HUES48 (cell line): Measurements from ENCODE around the gene TMEM238L.

ENCODE experiments used
- H3K27ac ChIP-seq: one replicate; pipeline ENCODE4 v1.7.0; 2013; ENCODE audit warnings: low read depth, low read length, inconsistent platforms
- H3K27me3 ChIP-seq: 2 replicates; pipeline ENCODE4 v1.6.1; 2013; ENCODE audit warnings: mild to moderate bottlenecking, low read length; ENCODE audit not compliant: control insufficient read depth, insufficient read depth
- H3K36me3 ChIP-seq: 2 replicates; pipeline ENCODE4 v1.6.1; 2013; ENCODE audit warnings: low read length; ENCODE audit not compliant: control insufficient read depth, insufficient read depth
- H3K4me1 ChIP-seq: 2 replicates; pipeline ENCODE4 v1.6.1; 2013; ENCODE audit warnings: mild to moderate bottlenecking, low read length; ENCODE audit not compliant: control insufficient read depth, insufficient read depth
- H3K4me3 ChIP-seq: 2 replicates; pipeline ENCODE4 v1.5.1; 2013; ENCODE audit warnings: mild to moderate bottlenecking, low read depth, low read length
- H3K9ac ChIP-seq: 2 replicates; pipeline ENCODE4 v1.6.1; 2013; ENCODE audit warnings: mild to moderate bottlenecking, low read depth, low read length, moderate library complexity
- H3K9me3 ChIP-seq: 2 replicates; pipeline ENCODE4 v1.6.1; 2013; ENCODE audit warnings: low read length; ENCODE audit not compliant: control insufficient read depth, insufficient read depth

Gene TMEM238L

GRCh38 chr17:10827898-10828552 is 24.1 kb upstream of the TMEM238L start:
- Histone ChIP-seq H3K9ac (no peak overlapping the region), H3K9me3 (no peaks in the 10 kb centered on the region), H3K36me3 (no peaks in the 10 kb centered on the region), H3K27ac (no peak overlapping the region), H3K4me3 (no peak overlapping the region), H3K4me1 (peaks cover 14% of the 10 kb centered on the region), H3K27me3 (no peaks in the 10 kb centered on the region)

DNA sequence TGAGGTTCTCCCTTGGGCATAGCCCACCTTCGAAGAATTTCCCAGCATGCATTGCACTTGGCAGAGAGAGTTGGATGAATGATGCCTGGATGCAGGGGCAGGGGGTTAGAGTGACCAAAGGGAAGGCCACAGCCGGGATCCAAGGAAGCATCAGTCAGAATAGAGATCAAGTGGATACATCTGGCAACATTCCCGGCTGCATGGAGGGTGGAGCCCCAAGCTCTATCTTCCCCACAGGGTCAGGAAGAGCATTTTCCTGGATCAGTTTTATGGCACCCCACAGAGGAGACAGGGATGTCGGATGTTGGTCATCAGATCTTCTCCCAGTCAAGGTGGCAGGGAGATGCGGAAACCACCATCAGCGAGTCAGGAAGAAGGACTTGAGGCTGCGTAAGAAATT is 21.0 kb upstream of the TMEM238L start:
- H3K4me1 ChIP-seq: peaks cover 14% of the 10 kb centered on the region

DNA sequence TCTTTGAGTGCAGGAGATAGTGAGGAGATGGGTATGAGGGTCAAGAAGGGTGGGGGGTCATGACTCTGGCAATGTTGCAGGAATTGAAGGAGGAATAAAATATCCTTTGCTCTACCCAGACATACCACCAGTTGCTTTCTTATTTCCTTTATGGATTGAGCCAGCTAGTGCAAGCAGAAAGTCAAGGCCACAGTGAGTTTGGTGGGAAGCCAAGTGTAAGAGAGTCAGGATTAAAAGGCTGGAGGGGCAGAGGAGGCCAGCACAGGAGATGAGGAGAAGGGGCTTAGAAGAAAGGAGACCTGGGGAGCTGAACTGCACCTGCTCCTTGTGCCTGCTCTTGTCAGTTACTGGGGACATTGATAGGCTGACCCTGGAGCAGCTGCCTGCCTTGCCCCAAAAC is 17.9 kb upstream of the TMEM238L start:
- Histone ChIP-seq H3K4me3 (no peak overlapping the region), H3K27me3 (no peaks in the 10 kb centered on the region), H3K36me3 (no peaks in the 10 kb centered on the region)

More for the DNA sequence above, 21.0 kb upstream of the TMEM238L start:
- H3K9me3 ChIP-seq: no peaks in the 10 kb centered on the region
- H3K4me3 ChIP-seq: no peak overlapping the region
- H3K27ac ChIP-seq: no peak overlapping the region
- H3K36me3 ChIP-seq: no peaks in the 10 kb centered on the region
- H3K27me3 ChIP-seq: no peaks in the 10 kb centered on the region
- no peak overlapping the region for H3K9ac ChIP-seq

GRCh38 chr17:10821054-10821453 is 17.2 kb upstream of the TMEM238L start:
- H3K4me3 ChIP-seq: no peak overlapping the region
- no peaks in the 10 kb centered on the region for H3K9me3 ChIP-seq
- H3K36me3 ChIP-seq: no peaks in the 10 kb centered on the region

More for the DNA sequence above, 17.9 kb upstream of the TMEM238L start:
- no peaks in the 10 kb centered on the region for H3K9me3 ChIP-seq
- H3K4me1 ChIP-seq: no peaks in the 10 kb centered on the region
- no peak overlapping the region for H3K27ac ChIP-seq
- no peak overlapping the region for H3K9ac ChIP-seq

DNA sequence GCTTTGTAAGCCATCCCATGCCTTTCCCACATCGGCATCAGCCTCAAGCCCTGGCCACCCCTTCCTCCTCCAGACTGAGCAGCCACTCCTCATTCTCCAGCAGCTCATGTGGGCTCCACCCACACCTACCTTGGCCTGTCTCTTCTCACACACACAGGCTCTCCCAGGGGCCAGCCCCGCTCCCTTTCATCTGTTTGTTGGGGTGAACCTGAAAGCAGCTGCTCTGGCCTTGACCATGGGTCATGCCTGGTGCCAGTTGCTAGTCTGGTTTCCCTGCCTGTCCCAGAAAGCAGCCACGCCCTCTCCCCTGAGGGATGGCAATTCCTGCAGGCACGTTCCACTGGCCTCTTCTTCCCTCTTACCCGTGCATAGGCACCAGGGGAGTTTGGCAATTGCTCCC is 11.4 kb upstream of the TMEM238L start:
- Histone ChIP-seq H3K27me3 (no peaks in the 10 kb centered on the region), H3K36me3 (no peaks in the 10 kb centered on the region), H3K4me3 (no peak overlapping the region), H3K9me3 (no peaks in the 10 kb centered on the region), H3K4me1 (no peaks in the 10 kb centered on the region), H3K27ac (no peak overlapping the region), H3K9ac (no peak overlapping the region)

More at GRCh38 chr17:10821054-10821453, 17.2 kb upstream of the TMEM238L start:
- H3K27me3 ChIP-seq: no peaks in the 10 kb centered on the region
- no peak overlapping the region for H3K9ac ChIP-seq
- H3K27ac ChIP-seq: no peak overlapping the region
- no peaks in the 10 kb centered on the region for H3K4me1 ChIP-seq

DNA sequence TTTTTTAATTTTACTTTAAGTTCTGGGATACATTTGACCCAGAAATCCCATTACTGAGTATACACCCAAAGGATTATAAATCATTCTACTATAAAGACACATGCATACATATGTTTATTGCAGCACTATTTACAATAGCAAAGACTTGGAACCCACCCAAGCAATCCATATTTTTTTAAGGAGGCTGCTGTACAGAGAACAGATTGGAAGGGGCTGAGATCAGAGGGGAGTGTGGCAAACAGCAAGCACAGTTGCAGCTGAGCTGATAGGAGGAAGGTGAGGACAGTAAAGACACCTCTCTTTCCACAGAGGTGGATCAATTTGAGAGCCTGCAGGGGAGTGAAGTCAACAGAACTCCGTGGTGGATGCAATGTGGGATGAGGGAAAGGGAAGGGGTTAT is 10.2 kb upstream of the TMEM238L start:
- no peaks in the 10 kb centered on the region for H3K36me3 ChIP-seq
- H3K27me3 ChIP-seq: no peaks in the 10 kb centered on the region
- H3K9ac ChIP-seq: no peak overlapping the region
- no peaks in the 10 kb centered on the region for H3K9me3 ChIP-seq
- no peak overlapping the region for H3K27ac ChIP-seq
- H3K4me1 ChIP-seq: no peaks in the 10 kb centered on the region
- no peak overlapping the region for H3K4me3 ChIP-seq

GRCh38 chr17:10812674-10813073 is 8.8 kb upstream of the TMEM238L start:
- Histone ChIP-seq H3K36me3 (no peaks in the 10 kb centered on the region), H3K27ac (no peak overlapping the region), H3K27me3 (no peaks in the 10 kb centered on the region), H3K4me1 (no peaks in the 10 kb centered on the region), H3K4me3 (no peak overlapping the region), H3K9ac (no peak overlapping the region), H3K9me3 (no peaks in the 10 kb centered on the region)

GRCh38 chr17:10809605-10810004 is 5.7 kb upstream of the TMEM238L start:
- Histone ChIP-seq H3K9me3 (no peaks in the 10 kb centered on the region), H3K27ac (no peak overlapping the region), H3K4me1 (peaks cover 3% of the 10 kb centered on the region; the same call in 1 of the 2 replicates), H3K27me3 (no peaks in the 10 kb centered on the region), H3K36me3 (no peaks in the 10 kb centered on the region), H3K9ac (no peak overlapping the region), H3K4me3 (no peak overlapping the region)

DNA sequence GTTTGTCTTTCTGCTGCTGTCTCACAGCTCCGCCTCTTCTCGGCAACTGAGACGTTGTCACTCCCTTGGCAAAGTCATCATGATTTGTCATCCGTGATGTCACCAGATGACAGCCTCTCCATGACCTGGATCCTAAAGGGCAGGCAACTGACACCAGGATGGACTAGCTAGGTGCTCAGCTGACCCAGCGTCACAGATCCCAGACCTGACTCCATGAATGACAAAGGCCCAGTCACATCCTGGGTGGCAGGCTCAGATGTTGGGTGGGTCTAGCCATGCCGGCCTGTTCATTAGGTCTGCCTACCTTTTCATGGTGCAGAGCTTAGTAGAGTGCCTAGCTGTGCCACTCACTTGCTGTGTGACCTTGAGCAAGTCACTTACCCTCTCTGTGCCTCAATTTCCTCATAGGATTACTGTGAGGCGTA is 3.8 kb upstream of the TMEM238L start:
- H3K4me1 ChIP-seq: peaks cover 7% of the 10 kb centered on the region; the same call in 1 of the 2 replicates
- H3K9ac ChIP-seq: no peak overlapping the region
- no peak overlapping the region for H3K27ac ChIP-seq
- H3K36me3 ChIP-seq: no peaks in the 10 kb centered on the region
- H3K9me3 ChIP-seq: no peaks in the 10 kb centered on the region
- H3K27me3 ChIP-seq: no peaks in the 10 kb centered on the region
- H3K4me3 ChIP-seq: no peak overlapping the region

DNA sequence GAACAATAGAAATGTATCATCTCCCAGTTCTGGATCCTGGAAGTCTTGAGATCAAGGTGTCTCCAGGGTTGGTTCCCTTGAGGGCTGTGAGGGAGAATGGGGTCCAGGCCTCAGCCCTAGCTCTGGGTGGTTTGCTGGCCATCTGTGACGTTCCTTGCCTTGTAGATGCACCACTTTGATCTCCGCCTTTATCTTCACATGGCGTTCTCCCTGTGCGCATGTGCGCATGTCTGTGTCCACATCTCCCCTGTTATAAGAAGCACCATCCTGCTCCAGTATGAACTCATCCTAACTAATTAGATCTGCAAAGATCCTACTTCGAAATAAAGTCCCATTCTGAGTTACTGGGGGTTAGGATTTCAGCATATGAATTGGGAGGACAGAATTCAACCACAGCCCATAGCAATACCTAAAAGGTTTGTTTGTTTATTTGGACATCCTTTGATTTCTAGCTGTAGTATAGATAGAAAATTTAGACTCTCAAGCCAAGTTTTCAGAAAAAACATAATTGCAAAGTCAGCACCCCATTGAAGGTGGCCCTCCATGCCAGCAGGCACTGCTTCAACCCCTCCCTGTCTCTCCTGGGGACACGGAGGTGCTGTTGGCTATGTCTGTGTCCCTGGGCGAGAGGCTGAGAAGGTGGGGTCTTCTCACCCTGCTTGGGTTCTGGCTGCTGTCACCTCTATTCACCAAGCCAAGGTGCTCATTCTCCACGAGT is 2.8 kb upstream of the TMEM238L start:
- Histone ChIP-seq H3K9me3 (no peaks in the 10 kb centered on the region), H3K4me3 (no peak overlapping the region), H3K27ac (no peak overlapping the region), H3K27me3 (no peaks in the 10 kb centered on the region), H3K9ac (no peak overlapping the region), H3K4me1 (peaks cover 7% of the 10 kb centered on the region; the same call in 1 of the 2 replicates), H3K36me3 (no peaks in the 10 kb centered on the region)

- Histone ChIP-seq H3K9me3 (no peaks in the 10 kb centered on the region), H3K9ac (no peak overlapping the region), H3K36me3 (no peaks in the 10 kb centered on the region), H3K27me3 (no peaks in the 10 kb centered on the region), H3K4me1 (peaks cover 7% of the 10 kb centered on the region; the same call in 1 of the 2 replicates), H3K4me3 (no peak overlapping the region), H3K27ac (no peak overlapping the region)
These were observed 2.0 kb upstream of the TMEM238L start for GRCh38 chr17:10805911-10806310.
